Fibroblast of lung (primary cell): ENCODE results near the gene WASHC3.

Source experiments
- EZH2 ChIP-seq: IDR thresholded peaks from 2 replicates; pipeline ENCODE4 v1.5.1; 2012; ENCODE audit warnings: low read length, control low read depth, mild to moderate bottlenecking; ENCODE audit errors: missing control alignments
- TF ChIP-seq, protein P1 (sequence below), 2 donors: IDR thresholded peaks in 1 of 2; conservative IDR thresholded peaks in 1 of 2; 1 replicate in 1 of 2; 2 replicates in 1 of 2; pipeline ENCODE4 v1.5.1; 2011 to 2012; ENCODE audit warnings: low read length in 2 of 2, control low read depth in 1 of 2, inconsistent platforms in 1 of 2, low read depth in 1 of 2, mild to moderate bottlenecking in 1 of 2

- TF ChIP-seq, protein P1, sequence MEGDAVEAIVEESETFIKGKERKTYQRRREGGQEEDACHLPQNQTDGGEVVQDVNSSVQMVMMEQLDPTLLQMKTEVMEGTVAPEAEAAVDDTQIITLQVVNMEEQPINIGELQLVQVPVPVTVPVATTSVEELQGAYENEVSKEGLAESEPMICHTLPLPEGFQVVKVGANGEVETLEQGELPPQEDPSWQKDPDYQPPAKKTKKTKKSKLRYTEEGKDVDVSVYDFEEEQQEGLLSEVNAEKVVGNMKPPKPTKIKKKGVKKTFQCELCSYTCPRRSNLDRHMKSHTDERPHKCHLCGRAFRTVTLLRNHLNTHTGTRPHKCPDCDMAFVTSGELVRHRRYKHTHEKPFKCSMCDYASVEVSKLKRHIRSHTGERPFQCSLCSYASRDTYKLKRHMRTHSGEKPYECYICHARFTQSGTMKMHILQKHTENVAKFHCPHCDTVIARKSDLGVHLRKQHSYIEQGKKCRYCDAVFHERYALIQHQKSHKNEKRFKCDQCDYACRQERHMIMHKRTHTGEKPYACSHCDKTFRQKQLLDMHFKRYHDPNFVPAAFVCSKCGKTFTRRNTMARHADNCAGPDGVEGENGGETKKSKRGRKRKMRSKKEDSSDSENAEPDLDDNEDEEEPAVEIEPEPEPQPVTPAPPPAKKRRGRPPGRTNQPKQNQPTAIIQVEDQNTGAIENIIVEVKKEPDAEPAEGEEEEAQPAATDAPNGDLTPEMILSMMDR (conservative IDR thresholded peaks at IDR 0.05 in 1 of 2, IDR thresholded peaks at IDR 0.05 in 1 of 2; ENCODE audit: low read depth in 1 of 2, low read length in 2 of 2) = no peak
- no peak for TF ChIP-seq EZH2
Observed at GRCh38 chr12:102067574-102068258, 5.9 kb upstream of the WASHC3 start.
